GM18858 (cell line): Measurements from ENCODE around the gene SPANXA1.
"Not testable (repeated sequence)": the region's sequence is repeated elsewhere in the genome, so short reads cannot be mapped to it uniquely, and the experiment has no call there.

Experiments used
- ATAC-seq: cut with Tn5 transposase; IDR thresholded peaks from one replicate; pipeline ENCODE4 v1.9.1; 2021; ENCODE audit not compliant: unreplicated experiment

SPANXA1 gene, protein sequence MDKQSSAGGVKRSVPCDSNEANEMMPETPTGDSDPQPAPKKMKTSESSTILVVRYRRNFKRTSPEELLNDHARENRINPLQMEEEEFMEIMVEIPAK

DNA sequence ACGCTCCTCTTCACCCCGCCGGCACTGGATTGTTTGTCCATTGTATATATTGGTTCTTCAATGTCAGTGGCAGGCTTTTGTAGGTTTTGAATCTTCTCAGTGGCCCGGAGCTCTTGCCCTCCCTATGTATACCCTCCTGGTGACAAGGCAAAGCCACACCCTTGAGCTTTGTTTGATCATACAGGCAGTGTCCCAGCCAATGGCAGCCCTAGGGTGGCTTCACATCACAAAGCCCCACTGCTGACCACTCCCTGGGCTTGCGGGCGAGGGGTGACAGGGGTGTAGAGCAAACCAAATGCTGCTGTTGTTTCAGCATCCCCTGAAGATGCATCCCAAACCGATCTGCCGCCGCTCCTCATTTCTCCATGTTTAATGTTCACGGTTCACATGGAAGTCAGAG, at the start of gene SPANXA1:
SPANXA1 (minus strand) TSS at position 101 of the 400 bp plus-strand sequence; CDS start at position 41, 60 bp downstream.
- not testable (repeated sequence) for ATAC-seq

DNA sequence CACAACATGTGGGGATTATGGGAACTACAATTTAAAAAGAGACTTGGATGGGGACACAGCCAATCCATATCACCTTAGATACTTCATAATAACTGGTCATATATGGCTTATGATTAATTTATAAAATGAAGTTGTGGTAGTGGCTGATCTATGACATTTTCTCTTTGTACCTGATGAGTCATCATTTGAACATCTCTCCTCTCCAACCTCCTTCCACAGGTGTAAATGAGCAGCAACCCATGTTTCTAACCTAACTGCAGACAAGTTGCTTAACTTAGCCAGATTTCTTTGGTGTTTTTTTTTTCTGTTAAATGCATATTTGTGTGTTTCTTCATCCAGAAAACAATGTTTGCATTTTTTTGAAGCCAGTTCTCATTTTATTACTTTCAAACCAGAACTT, 47.6 kb upstream of the SPANXA1 start:
- ATAC-seq: no peak

DNA sequence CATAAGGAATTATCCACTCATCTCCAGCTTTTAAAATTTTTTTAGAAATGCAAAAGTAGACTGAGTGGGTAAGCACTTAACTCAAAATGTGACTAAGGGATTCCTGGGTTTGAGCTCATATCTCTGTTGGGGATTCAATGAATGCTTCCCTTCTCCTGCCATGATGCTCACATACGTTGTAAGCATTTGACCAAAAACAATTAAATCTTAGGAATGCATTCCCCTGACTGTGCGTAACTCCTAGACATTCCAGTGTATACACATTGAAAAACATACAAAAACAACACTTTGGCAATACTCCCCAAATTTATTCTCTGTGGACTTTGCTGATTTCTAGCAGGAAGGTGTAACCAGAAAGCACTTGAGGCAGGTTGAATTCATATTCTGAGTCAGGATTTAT, 34.8 kb upstream of the SPANXA1 start:
- ATAC-seq: no peak

DNA sequence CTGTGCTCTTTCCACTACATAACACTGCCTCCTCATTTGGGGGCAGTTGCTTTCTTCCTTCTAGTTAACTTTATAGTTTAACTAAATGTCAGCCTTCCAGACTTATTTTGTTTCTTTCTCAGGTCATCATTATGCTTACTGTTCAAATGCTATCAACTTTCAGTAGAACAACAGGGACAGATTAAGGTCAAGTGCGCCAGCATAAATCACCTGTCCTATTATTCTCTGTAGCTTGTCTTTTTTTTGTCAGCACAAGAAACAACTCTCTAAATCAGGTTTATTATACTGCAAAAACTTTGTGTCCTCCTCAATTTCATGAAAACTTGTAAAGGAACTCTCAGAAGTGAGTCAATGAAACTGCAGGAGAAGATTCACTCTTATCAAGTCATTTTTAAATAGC, 24.6 kb upstream of the SPANXA1 start:
- ATAC-seq: no peak

DNA sequence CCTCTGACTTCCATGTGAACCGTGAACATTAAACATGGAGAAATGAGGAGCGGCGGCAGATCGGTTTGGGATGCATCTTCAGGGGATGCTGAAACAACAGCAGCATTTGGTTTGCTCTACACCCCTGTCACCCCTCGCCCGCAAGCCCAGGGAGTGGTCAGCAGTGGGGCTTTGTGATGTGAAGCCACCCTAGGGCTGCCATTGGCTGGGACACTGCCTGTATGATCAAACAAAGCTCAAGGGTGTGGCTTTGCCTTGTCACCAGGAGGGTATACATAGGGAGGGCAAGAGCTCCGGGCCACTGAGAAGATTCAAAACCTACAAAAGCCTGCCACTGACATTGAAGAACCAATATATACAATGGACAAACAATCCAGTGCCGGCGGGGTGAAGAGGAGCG, 4.9 kb upstream of the SPANXA1 start, which contains the start of gene SPANXA2:
SPANXA2 (plus strand) TSS at position 301 of the 400 bp plus-strand sequence; CDS start at position 361, 60 bp downstream.
- ATAC-seq: not testable (repeated sequence)

DNA sequence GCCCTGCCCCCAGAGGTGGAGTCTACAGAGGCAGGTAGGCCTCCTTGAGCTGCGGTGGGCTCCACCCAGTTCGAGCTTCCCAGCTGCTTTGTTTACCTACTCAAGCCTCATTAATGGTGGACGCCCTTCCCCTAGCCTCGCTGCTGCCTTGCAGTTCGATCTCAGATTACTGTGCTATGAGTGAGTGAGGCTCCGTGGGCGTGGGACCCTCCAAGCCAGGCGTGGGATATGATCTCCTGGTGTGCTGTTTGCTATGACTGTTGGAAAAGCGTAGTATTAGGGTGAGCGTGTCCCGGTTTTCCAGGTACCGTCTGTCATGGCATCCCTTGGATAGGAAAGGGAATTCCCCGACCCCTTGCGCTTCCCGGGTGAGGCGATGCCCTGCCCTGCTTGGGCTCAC, 42.0 kb downstream of the SPANXA1 start:
- not testable (repeated sequence) for ATAC-seq
